Trophoblast cell (in vitro differentiated cells and primary cell): ENCODE results near the gene MAP2K5.

Experiments
- DNase-seq, 2 donors: peaks; one replicate each; pipeline ENCODE4 v3.0.0-alpha.2; 2016
- H2AFZ ChIP-seq: 2 replicates; pipeline ENCODE4 v1.6.1; 2013; ENCODE audit warnings: low read length, moderate library complexity, mild to moderate bottlenecking; ENCODE audit not compliant: insufficient read depth, poor library complexity
- H2AK5ac ChIP-seq: 2 replicates; pipeline ENCODE4 v1.6.1; 2013; ENCODE audit warnings: mild to moderate bottlenecking, low read length
- H2BK120ac ChIP-seq: 2 replicates; pipeline ENCODE4 v1.6.1; 2013; ENCODE audit warnings: low read length, mild to moderate bottlenecking, moderate library complexity; ENCODE audit not compliant: insufficient read depth, poor library complexity
- H2BK12ac ChIP-seq: 2 replicates; pipeline ENCODE4 v1.6.1; 2013; ENCODE audit warnings: mild to moderate bottlenecking, low read length, moderate library complexity
- H2BK5ac ChIP-seq: 2 replicates; pipeline ENCODE4 v1.6.1; 2013; ENCODE audit warnings: low read length, low read depth, moderate library complexity, mild to moderate bottlenecking; ENCODE audit not compliant: poor library complexity
- H3K14ac ChIP-seq: 2 replicates; pipeline ENCODE4 v1.6.1; 2013; ENCODE audit warnings: mild to moderate bottlenecking, low read length
- H3K18ac ChIP-seq: 2 replicates; pipeline ENCODE4 v1.6.1; 2013; ENCODE audit warnings: mild to moderate bottlenecking, low read length
- H3K23ac ChIP-seq: 2 replicates; pipeline ENCODE4 v1.6.1; 2013; ENCODE audit warnings: low read length
- H3K27ac ChIP-seq: 2 replicates; pipeline ENCODE4 v1.5.1; 2013; ENCODE audit warnings: low read depth, mild to moderate bottlenecking, inconsistent platforms, low read length, moderate library complexity
- H3K27me3 ChIP-seq: 2 replicates; pipeline ENCODE4 v1.6.1; 2013; ENCODE audit warnings: inconsistent platforms, mild to moderate bottlenecking, low read length, moderate library complexity; ENCODE audit not compliant: insufficient read depth
- H3K36me3 ChIP-seq, 2 experiments: 1 replicate in 1 of 2; 2 replicates in 1 of 2; pipeline ENCODE4 v1.6.1; 2013; ENCODE audit warnings: low read length in 2 of 2, mild to moderate bottlenecking in 2 of 2, moderate library complexity in 1 of 2; ENCODE audit not compliant: insufficient read depth in 2 of 2, control insufficient read depth in 1 of 2
- H3K4ac ChIP-seq: 2 replicates; pipeline ENCODE4 v1.6.1; 2013; ENCODE audit warnings: low read depth, mild to moderate bottlenecking, low read length, moderate library complexity
- H3K4me1 ChIP-seq, 2 experiments: 1 replicate in 1 of 2; 2 replicates in 1 of 2; pipeline ENCODE4 v1.6.1; 2013; ENCODE audit warnings: low read length in 2 of 2, mild to moderate bottlenecking in 2 of 2, moderate library complexity in 1 of 2; ENCODE audit not compliant: insufficient read depth in 2 of 2, control insufficient read depth in 1 of 2
- H3K4me2 ChIP-seq: 2 replicates; pipeline ENCODE4 v1.6.1; 2013; ENCODE audit warnings: inconsistent platforms, mild to moderate bottlenecking, low read length, moderate library complexity
- H3K4me3 ChIP-seq: 2 replicates; pipeline ENCODE4 v1.5.1; 2013; ENCODE audit warnings: mild to moderate bottlenecking, low read depth, low read length, inconsistent platforms
- H3K79me1 ChIP-seq: one replicate; pipeline ENCODE4 v1.6.1; 2013; ENCODE audit warnings: low read length
- H3K79me2 ChIP-seq: 2 replicates; pipeline ENCODE4 v1.6.1; 2013; ENCODE audit warnings: low read length, mild to moderate bottlenecking; ENCODE audit not compliant: control insufficient read depth, insufficient read depth, poor library complexity
- H3K9ac ChIP-seq: 2 replicates; pipeline ENCODE4 v1.6.1; 2013; ENCODE audit warnings: mild to moderate bottlenecking, low read length
- H3K9me3 ChIP-seq: 2 replicates; pipeline ENCODE4 v1.6.1; 2013; ENCODE audit warnings: low read depth, mild to moderate bottlenecking, control low read depth, inconsistent platforms, low read length; ENCODE audit not compliant: insufficient read depth
- H4K12ac ChIP-seq: 2 replicates; pipeline ENCODE4 v1.6.1; 2013; ENCODE audit warnings: low read depth, mild to moderate bottlenecking, low read length, moderate library complexity
- H4K8ac ChIP-seq: 2 replicates; pipeline ENCODE4 v1.6.1; 2013; ENCODE audit warnings: low read depth, mild to moderate bottlenecking, low read length, moderate library complexity
- H4K91ac ChIP-seq: one replicate; pipeline ENCODE4 v1.6.1; 2013; ENCODE audit warnings: low read depth, mild to moderate bottlenecking, low read length, moderate library complexity
- WGBS: extraction: QIAGEN DNeasy Blood & Tissue Kit; methylation state at CpG from one replicate; pipeline ENCODE4 v1.1.7; 2013; ENCODE audit warnings: missing lambda C conversion rate; ENCODE audit not compliant: insufficient read length, insufficient coverage; ENCODE audit errors: extremely low coverage; 5-methylcytosine and 5-hydroxymethylcytosine counted together

The MAP2K5 gene

GRCh38 chr15:67732164-67732563 is 189.7 kb downstream of the MAP2K5 start:
- Histone ChIP-seq H3K4me3 (no peak overlapping the region), H2BK120ac (no peak overlapping the region), H3K9me3 (no peaks in the 10 kb centered on the region), H3K27ac (no peak overlapping the region), H3K23ac (no peak overlapping the region), H3K4me2 (no peak overlapping the region), H3K9ac (no peak overlapping the region), H3K18ac (no peak overlapping the region), H2AFZ (no peak overlapping the region), H3K79me2 (no peaks in the 10 kb centered on the region), H2AK5ac (no peak overlapping the region), H4K8ac (no peak overlapping the region), H4K91ac (no peak overlapping the region), H3K36me3 (no peaks in the 10 kb centered on the region), H3K4me1 (no peaks in the 10 kb centered on the region), H3K79me1 (no peaks in the 10 kb centered on the region), H3K14ac (no peak overlapping the region), H4K12ac (no peak overlapping the region), H2BK5ac (no peak overlapping the region), H3K27me3 (no peaks in the 10 kb centered on the region), H3K4ac (no peak overlapping the region), H2BK12ac (no peak overlapping the region)
- no peak for DNase-seq

- Histone ChIP-seq H2BK5ac (no peak overlapping the region), H4K91ac (no peak overlapping the region), H2AFZ (no peak overlapping the region), H4K12ac (no peak overlapping the region), H4K8ac (no peak overlapping the region), H3K9ac (no peak overlapping the region), H2AK5ac (no peak overlapping the region), H2BK120ac (no peak overlapping the region), H3K79me1 (no peaks in the 10 kb centered on the region), H3K23ac (no peak overlapping the region), H3K4me3 (no peak overlapping the region), H3K4me1 (no peaks in the 10 kb centered on the region), H3K79me2 (no peaks in the 10 kb centered on the region), H3K36me3 (no peaks in the 10 kb centered on the region), H3K18ac (no peak overlapping the region), H3K27me3 (no peaks in the 10 kb centered on the region), H3K14ac (no peak overlapping the region), H3K4me2 (no peak overlapping the region), H2BK12ac (no peak overlapping the region), H3K9me3 (no peaks in the 10 kb centered on the region), H3K27ac (no peak overlapping the region), H3K4ac (no peak overlapping the region)
- DNase-seq: no peak
- 100% methylated on average over 2 of the region's 14 CpGs for WGBS
These were observed 190.3 kb downstream of the MAP2K5 start for GRCh38 chr15:67732671-67733374.

GRCh38 chr15:67735896-67736295 is 193.4 kb downstream of the MAP2K5 start:
- no peak overlapping the region for H3K27ac ChIP-seq
- no peak overlapping the region for H3K14ac ChIP-seq
- no peaks in the 10 kb centered on the region for H3K79me2 ChIP-seq
- H3K18ac ChIP-seq: no peak overlapping the region
- DNase-seq: no peak
- no peak overlapping the region for H4K91ac ChIP-seq
- no peaks in the 10 kb centered on the region for H3K4me1 ChIP-seq
- no CpG with 5 or more reads among the region's 2 CpGs for WGBS
- no peak overlapping the region for H3K4ac ChIP-seq
- H4K8ac ChIP-seq: no peak overlapping the region
- no peaks in the 10 kb centered on the region for H3K9me3 ChIP-seq
- no peak overlapping the region for H2BK5ac ChIP-seq
- H3K23ac ChIP-seq: no peak overlapping the region
- no peak overlapping the region for H3K4me2 ChIP-seq
- no peak overlapping the region for H2AK5ac ChIP-seq
- H4K12ac ChIP-seq: no peak overlapping the region
- no peak overlapping the region for H2BK12ac ChIP-seq
- no peaks in the 10 kb centered on the region for H3K27me3 ChIP-seq
- H2BK120ac ChIP-seq: no peak overlapping the region
- no peak overlapping the region for H3K4me3 ChIP-seq
- no peaks in the 10 kb centered on the region for H3K36me3 ChIP-seq
- H3K9ac ChIP-seq: no peak overlapping the region
- H3K79me1 ChIP-seq: no peaks in the 10 kb centered on the region
- no peak overlapping the region for H2AFZ ChIP-seq

GRCh38 chr15:67736810-67737209 is 194.3 kb downstream of the MAP2K5 start:
- Histone ChIP-seq H2BK5ac (no peak overlapping the region), H3K36me3 (no peaks in the 10 kb centered on the region), H3K4me3 (no peak overlapping the region), H4K91ac (no peak overlapping the region), H3K27ac (no peak overlapping the region), H2AK5ac (no peak overlapping the region), H3K9ac (no peak overlapping the region), H3K27me3 (no peaks in the 10 kb centered on the region), H2BK120ac (no peak overlapping the region), H4K8ac (no peak overlapping the region), H3K79me1 (no peaks in the 10 kb centered on the region), H4K12ac (no peak overlapping the region), H3K18ac (no peak overlapping the region), H3K23ac (no peak overlapping the region), H3K9me3 (no peaks in the 10 kb centered on the region), H2BK12ac (no peak overlapping the region), H3K4me1 (no peaks in the 10 kb centered on the region), H3K4ac (no peak overlapping the region), H3K4me2 (no peak overlapping the region), H3K79me2 (no peaks in the 10 kb centered on the region), H2AFZ (no peak overlapping the region), H3K14ac (no peak overlapping the region)
- DNase-seq: no peak
- WGBS: no CpG with 5 or more reads among the region's 2 CpGs
